ENCODE data around the gene CNOT4.

The CNOT4 gene

GRCh38 chr7:135428879-135429278 is 81.0 kb downstream of the CNOT4 start:
- TF ChIP-seq CTCF (IDR thresholded peaks at IDR 0.05; ENCODE audit: low read depth, low read length, missing control alignments): no peak
- no peak for DNase-seq (ENCODE audit: extremely low read depth, low read depth)
- no peak overlapping the region for H3K4me3 ChIP-seq (replicated peaks; ENCODE audit: low read depth, low read length)

GRCh38 chr7:135428011-135428410 is 81.9 kb downstream of the CNOT4 start:
- no peak for DNase-seq (ENCODE audit: extremely low read depth, low read depth)
- H3K4me3 ChIP-seq (replicated peaks; ENCODE audit: low read depth, low read length): no peak overlapping the region
- TF ChIP-seq CTCF (IDR thresholded peaks at IDR 0.05; ENCODE audit: low read depth, low read length, missing control alignments): no peak

- no peak for DNase-seq (ENCODE audit: extremely low read depth, low read depth)
- no peak for TF ChIP-seq CTCF (IDR thresholded peaks at IDR 0.05; ENCODE audit: low read depth, low read length, missing control alignments)
- no peak overlapping the region for H3K4me3 ChIP-seq (replicated peaks; ENCODE audit: low read depth, low read length)
These were observed 82.7 kb downstream of the CNOT4 start for GRCh38 chr7:135427166-135427565.

- no peak for DNase-seq (ENCODE audit: extremely low read depth, low read depth)
- no peak overlapping the region for H3K4me3 ChIP-seq (replicated peaks; ENCODE audit: low read depth, low read length)
- TF ChIP-seq CTCF (IDR thresholded peaks at IDR 0.05; ENCODE audit: low read depth, low read length, missing control alignments): no peak
These were observed 84.9 kb downstream of the CNOT4 start for GRCh38 chr7:135425036-135425435.

GRCh38 chr7:135420786-135421185 is 89.1 kb downstream of the CNOT4 start:
- H3K4me3 ChIP-seq (replicated peaks; ENCODE audit: low read depth, low read length): no peak overlapping the region
- no peak for TF ChIP-seq CTCF (IDR thresholded peaks at IDR 0.05; ENCODE audit: low read depth, low read length, missing control alignments)
- no peak for DNase-seq (ENCODE audit: extremely low read depth, low read depth)

GRCh38 chr7:135416431-135416830 is 93.5 kb downstream of the CNOT4 start:
- no peak for DNase-seq (ENCODE audit: extremely low read depth, low read depth)
- H3K4me3 ChIP-seq (replicated peaks; ENCODE audit: low read depth, low read length): no peak overlapping the region
- TF ChIP-seq CTCF (IDR thresholded peaks at IDR 0.05; ENCODE audit: low read depth, low read length, missing control alignments): no peak

GRCh38 chr7:135414850-135415439 is 95.0 kb downstream of the CNOT4 start:
- TF ChIP-seq CTCF (IDR thresholded peaks at IDR 0.05; ENCODE audit: low read depth, low read length, missing control alignments): peak; percentile 57
- peak; percentile 40 for DNase-seq (ENCODE audit: extremely low read depth, low read depth)
- H3K4me3 ChIP-seq (replicated peaks; ENCODE audit: low read depth, low read length): no peak overlapping the region

All from HFF-Myc (cell line).